Measurements from ENCODE around the gene BAIAP2L1.

The BAIAP2L1 gene

DNA sequence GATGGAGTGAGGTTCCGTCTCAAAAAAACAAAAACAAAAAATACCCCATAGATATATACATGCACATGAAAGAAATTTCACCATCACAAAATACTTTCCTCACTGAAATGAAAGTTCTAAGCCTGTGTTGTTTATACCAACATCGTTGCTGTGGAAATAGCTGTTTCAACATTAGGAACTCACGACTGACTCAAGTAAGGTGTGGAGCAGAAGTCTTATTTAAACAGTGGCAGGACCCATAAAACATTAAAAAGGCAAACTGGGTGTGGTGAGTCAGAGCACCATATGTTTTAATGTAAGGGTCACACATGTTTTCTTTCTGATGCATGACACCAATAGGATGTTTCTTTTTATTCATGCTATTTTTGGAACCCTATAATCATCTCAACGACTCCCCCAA, 48.3 kb downstream of the BAIAP2L1 start:
- TF ChIP-seq POLR2A (IDR thresholded peaks at IDR 0.05; ENCODE audit: extremely low read depth, insufficient read length) (no peak), MAX (IDR thresholded peaks at IDR 0.05; ENCODE audit: low read depth, low read length) (no peak), CTCF (IDR thresholded peaks at IDR 0.05; ENCODE audit: low read depth, low read length) (no peak), MYC (IDR thresholded peaks at IDR 0.05; ENCODE audit: low read depth, low read length) (no peak)
- H3K4me3 ChIP-seq (ENCODE audit: low read depth, low read length): no peak overlapping the region
- no peak for DNase-seq (ENCODE audit: low read depth)

GRCh38 chr7:98351136-98351535, 49.8 kb downstream of the BAIAP2L1 start:
- no peak for DNase-seq (ENCODE audit: low read depth)
- TF ChIP-seq MYC (IDR thresholded peaks at IDR 0.05; ENCODE audit: low read depth, low read length): no peak
- no peak for TF ChIP-seq POLR2A (IDR thresholded peaks at IDR 0.05; ENCODE audit: extremely low read depth, insufficient read length)
- no peak for TF ChIP-seq CTCF (IDR thresholded peaks at IDR 0.05; ENCODE audit: low read depth, low read length)
- TF ChIP-seq MAX (IDR thresholded peaks at IDR 0.05; ENCODE audit: low read depth, low read length): no peak
- H3K4me3 ChIP-seq (ENCODE audit: low read depth, low read length): no peak overlapping the region

DNA sequence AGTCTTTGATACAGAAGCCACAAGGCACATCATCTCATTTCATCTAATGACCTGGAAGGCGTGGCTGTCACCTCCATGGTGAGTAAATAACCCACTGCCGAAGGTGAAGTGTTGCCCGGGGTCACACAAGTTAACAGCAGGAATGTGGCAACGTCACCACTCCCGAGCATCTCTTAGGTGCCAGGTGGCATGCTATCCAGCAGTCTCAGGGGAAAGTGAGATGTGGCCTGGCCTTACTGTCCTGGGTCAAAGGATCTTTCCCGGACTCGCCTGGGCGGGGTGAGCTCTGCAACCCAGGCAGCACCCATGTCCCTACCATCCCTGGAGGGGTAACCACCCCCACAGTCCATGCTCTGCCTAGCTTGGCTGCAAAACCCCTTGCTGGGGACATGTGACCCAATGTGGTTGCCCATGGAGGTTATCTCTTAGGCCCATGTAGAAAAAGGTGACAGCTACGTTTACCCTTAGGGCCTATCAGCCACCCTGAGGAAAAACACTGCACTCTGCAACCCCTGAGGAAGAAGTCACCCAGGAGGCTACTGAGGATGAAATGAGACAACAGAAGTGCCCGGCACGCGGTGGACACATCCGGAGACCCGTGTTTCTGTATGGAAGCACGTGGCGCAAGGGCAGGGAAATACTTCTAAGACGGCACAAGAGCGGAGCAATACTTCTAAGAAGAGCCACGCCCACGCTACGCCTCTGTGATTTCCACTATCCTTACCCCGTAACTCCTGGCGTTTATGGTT, 52.0 kb downstream of the BAIAP2L1 start:
- DNase-seq (ENCODE audit: low read depth): no peak
- TF ChIP-seq POLR2A (IDR thresholded peaks at IDR 0.05; ENCODE audit: extremely low read depth, insufficient read length) (no peak), CTCF (IDR thresholded peaks at IDR 0.05; ENCODE audit: low read depth, low read length) (no peak), MYC (IDR thresholded peaks at IDR 0.05; ENCODE audit: low read depth, low read length) (no peak), MAX (IDR thresholded peaks at IDR 0.05; ENCODE audit: low read depth, low read length) (no peak)
- no peak overlapping the region for H3K4me3 ChIP-seq (ENCODE audit: low read depth, low read length)

DNA sequence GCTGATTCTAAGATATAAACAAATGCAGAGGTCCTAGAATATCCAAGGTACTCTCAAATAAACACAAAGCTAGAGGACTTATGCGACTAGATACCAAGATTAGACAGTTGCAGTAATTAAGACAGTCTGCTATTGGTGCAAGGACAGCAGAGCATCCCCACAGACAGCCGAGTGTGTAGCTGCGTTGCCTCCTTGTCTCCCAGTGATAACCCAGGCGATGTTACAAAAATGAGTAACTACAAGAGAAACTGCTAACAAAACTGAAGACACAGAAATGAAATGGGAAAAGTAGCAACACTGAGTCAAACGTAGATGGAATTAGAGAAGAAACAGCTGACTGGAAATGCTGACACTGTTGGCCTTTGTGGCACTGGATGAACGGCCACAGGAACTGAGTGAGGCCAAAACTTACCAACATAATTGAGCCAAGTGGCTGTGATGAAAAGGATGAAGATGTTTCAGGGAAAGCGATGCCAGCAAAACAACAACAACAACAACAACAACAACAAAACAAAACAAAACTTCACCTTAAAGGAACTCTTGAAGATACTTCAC, 54.3 kb downstream of the BAIAP2L1 start:
- H3K4me3 ChIP-seq (ENCODE audit: low read depth, low read length): no peak overlapping the region
- TF ChIP-seq POLR2A (IDR thresholded peaks at IDR 0.05; ENCODE audit: extremely low read depth, insufficient read length): no peak
- TF ChIP-seq MYC (IDR thresholded peaks at IDR 0.05; ENCODE audit: low read depth, low read length): no peak
- no peak for TF ChIP-seq MAX (IDR thresholded peaks at IDR 0.05; ENCODE audit: low read depth, low read length)
- DNase-seq (ENCODE audit: low read depth): no peak

GRCh38 chr7:98341106-98341505, 59.8 kb downstream of the BAIAP2L1 start:
- TF ChIP-seq POLR2A (IDR thresholded peaks at IDR 0.05; ENCODE audit: extremely low read depth, insufficient read length): no peak
- TF ChIP-seq MAX (IDR thresholded peaks at IDR 0.05; ENCODE audit: low read depth, low read length): no peak
- TF ChIP-seq MYC (IDR thresholded peaks at IDR 0.05; ENCODE audit: low read depth, low read length): no peak
- TF ChIP-seq CTCF (IDR thresholded peaks at IDR 0.05; ENCODE audit: low read depth, low read length): no peak
- no peak for DNase-seq (ENCODE audit: low read depth)
- no peak overlapping the region for H3K4me3 ChIP-seq (ENCODE audit: low read depth, low read length)

DNA sequence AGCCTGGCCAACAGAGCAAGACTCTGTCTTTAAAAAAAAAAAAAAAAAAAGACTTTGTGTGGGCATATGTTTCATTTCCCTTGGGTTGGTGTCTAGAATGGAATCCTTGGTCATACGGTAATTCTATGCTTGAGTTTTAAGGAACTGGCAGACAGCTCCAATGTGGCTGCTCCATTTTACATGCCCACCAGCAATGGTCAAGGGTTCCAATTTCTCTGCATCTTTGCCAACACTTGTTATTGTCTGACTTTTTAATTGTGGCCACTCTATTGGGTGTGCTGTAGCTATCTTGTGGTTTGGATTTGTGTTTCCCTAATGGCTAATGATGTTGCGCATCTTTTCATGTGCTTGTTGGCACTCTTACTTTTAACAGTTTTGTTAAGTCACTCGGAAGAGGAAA, 61.8 kb downstream of the BAIAP2L1 start:
- H3K4me3 ChIP-seq (ENCODE audit: low read depth, low read length): no peak overlapping the region
- no peak for DNase-seq (ENCODE audit: low read depth)
- TF ChIP-seq MAX (IDR thresholded peaks at IDR 0.05; ENCODE audit: low read depth, low read length): no peak
- TF ChIP-seq POLR2A (IDR thresholded peaks at IDR 0.05; ENCODE audit: extremely low read depth, insufficient read length): no peak
- no peak for TF ChIP-seq MYC (IDR thresholded peaks at IDR 0.05; ENCODE audit: low read depth, low read length)
- TF ChIP-seq CTCF (IDR thresholded peaks at IDR 0.05; ENCODE audit: low read depth, low read length): no peak

All from NB4 (cell line).